IPS-NIHi7 (cell line): ENCODE measurements around the gene ONECUT2.

Experiments used
- DNase-seq: peaks from one replicate; pipeline ENCODE4 v3.0.0; 2012; ENCODE audit warnings: mixed read lengths; ENCODE audit errors: extremely low spot score

Gene ONECUT2

DNA sequence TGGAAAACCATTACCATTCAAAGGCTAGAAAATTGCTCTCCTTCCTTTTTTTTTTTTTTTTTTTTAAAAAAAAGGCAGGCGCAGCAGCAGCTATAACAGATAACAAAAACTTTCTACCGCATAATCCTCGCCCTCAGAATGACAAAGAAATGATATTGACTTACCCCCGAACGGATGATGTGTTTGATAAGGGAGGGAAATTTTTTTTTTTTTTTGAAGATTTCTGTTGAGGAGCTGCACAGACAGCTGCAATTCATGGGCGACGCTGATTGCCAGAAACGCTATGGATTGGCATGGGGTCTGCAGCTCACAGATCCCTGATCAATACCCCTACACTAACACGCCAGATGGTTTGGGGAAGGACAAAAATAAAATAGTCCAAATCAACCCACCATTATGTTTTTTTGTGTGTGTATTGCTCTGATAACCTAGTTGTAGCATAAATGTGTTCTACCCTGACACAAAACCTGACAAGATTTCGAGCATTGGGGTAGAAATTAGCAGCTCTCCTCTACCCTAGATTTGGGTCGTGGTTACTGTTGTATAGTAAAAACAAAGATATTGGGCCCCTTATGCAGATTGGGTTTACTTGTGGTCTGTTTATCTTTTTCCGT is 3.6 kb upstream of the ONECUT2 start:
- DNase-seq: no peak

DNA sequence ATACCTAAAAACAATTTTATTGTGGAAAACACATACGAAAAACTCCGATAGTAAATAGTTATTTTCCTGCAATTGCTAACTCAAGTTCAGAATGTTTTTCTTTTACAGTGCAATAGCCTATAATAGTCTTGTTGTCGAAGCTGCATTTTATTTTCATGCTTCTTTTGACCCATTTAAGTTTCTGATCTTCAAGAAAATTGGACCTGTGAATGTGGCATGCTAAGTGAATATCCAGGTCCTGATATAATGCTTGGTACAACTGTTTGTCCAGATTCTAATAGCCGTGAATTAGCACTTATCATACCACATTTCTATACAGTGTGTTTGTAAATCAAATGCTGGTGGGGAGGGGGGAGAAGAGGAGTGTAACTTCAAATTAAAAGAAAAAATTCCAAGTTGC is 3.0 kb upstream of the ONECUT2 start:
- no peak for DNase-seq

DNA sequence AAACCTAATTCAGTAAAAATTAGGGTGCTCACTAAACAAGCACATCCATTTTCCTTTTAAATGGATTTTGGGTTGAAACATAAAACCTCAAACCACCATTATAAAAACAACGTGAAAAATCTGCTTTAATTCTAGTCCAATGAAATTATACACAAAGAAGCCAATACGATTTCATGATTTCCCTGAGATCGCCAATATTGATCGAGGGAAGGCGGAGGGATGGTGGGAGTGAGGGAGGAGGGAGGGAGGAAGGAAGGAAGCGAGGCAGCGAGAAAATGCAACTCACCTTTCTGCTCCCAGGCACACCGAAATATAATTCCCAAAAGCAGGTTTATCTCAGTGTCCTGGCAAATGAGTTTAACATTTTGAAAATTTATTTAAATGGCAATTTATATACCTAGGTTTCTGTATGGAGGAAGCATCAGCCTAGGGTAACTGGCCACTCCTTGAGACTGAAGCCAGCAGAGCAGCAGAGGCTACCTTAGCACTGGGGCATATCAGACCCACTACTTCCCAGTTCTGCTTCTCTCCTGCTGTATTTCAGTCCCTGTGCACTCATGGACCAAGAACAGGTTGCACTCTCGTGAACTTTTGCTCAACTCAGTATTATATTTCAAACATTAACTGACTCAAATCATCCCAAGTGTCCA is 2.3 kb upstream of the ONECUT2 start:
- no peak for DNase-seq

DNA sequence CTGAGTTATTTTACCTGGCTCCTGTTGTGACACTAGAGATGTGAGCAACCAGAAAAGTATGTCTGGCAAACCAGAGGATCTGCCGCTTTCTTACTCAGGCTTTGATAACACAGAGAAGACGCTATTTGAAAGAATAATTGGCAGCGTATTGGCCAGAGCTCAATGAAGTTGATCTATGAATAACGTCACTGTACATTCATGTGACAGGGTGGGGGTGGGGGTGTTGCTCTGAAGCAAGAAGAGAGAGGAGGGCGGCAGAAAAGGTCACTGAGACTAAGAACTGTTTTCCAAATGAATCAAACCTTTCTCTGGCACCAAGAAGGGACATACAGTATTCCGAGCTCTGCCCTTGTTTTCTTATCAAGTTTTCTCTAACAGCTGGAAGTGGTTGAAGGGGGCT is 1.7 kb upstream of the ONECUT2 start:
- no peak for DNase-seq

DNA sequence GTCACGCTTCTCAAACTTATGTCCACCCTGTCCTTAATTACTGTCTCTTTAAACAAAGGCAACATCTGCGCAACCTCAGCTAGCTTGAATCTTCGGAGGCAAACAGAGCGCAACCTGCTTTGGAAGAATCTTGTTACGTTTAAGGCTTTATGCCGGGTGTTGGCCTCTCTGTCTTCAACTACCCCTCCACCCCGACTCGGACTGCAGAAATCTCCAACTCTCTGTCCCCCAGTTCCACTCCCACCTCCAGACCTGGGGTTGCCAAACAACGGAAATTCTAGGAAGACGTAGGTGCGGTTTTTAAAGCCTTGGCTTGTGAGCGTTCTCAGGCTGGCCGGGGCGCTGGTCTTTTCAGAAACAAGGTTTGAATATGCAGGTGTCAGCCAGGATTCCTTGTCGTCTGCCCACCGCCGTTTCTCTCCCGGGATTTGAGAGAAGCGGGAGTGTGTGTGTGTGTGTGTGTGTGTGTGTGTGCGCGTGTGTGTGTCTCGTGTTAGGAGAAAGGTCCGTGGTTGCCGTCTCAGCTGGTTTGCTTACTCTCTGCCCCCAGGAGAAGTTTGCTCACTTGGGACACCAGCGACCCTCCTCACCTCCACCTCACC is 1.1 kb upstream of the ONECUT2 start:
- no peak for DNase-seq

DNA sequence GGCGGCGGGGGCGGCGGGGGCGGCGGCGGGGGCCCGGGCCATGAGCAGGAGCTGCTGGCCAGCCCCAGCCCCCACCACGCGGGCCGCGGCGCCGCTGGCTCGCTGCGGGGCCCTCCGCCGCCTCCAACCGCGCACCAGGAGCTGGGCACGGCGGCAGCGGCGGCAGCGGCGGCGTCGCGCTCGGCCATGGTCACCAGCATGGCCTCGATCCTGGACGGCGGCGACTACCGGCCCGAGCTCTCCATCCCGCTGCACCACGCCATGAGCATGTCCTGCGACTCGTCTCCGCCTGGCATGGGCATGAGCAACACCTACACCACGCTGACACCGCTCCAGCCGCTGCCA is 644 bp downstream of the ONECUT2 start:
- DNase-seq: no peak

DNA sequence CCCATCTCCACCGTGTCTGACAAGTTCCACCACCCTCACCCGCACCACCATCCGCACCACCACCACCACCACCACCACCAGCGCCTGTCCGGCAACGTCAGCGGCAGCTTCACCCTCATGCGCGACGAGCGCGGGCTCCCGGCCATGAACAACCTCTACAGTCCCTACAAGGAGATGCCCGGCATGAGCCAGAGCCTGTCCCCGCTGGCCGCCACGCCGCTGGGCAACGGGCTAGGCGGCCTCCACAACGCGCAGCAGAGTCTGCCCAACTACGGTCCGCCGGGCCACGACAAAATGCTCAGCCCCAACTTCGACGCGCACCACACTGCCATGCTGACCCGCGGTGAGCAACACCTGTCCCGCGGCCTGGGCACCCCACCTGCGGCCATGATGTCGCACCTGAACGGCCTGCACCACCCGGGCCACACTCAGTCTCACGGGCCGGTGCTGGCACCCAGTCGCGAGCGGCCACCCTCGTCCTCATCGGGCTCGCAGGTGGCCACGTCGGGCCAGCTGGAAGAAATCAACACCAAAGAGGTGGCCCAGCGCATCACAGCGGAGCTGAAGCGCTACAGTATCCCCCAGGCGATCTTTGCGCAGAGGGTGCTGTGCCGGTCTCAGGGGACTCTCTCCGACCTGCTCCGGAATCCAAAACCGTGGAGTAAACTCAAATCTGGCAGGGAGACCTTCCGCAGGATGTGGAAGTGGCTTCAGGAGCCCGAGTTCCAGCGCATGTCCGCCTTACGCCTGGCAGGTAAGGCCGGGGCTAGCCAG is 1.2 kb downstream of the ONECUT2 start:
- DNase-seq: no peak

DNA sequence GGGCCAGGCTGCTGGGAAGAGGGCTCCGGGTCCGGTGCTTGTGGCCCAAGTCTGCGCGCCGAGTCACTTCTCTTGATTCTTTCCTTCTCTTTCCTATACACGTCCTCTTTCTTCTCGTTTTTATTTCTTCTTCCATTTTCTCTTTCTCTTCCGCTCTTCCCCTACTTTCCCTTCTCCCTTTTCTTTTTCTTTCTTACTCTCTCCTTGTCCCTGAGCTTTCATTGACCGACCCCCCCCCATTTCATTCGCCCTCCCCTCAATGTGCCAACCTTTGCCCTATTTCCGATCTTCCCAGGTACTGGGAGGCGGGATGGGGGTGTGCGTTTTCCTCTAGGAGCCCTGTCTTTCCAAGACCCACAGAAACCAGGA is 1.8 kb downstream of the ONECUT2 start:
- no peak for DNase-seq

DNA sequence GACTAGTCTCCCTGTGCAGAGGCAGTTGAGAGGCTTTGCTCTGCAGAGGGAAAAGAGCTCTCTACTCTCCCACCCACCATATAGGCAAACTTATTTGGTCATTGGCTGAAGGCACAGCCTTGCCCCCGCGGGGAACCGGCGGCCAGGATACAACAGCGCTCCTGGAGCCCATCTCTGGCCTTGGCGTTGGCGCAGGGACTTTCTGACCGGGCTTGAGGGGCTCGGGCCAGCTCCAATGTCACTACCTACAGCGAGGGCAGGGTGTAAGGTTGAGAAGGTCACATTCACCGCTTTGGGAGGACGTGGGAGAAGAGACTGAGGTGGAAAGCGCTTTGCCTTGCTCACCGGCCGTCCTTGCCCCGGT is 2.2 kb downstream of the ONECUT2 start:
- no peak for DNase-seq

DNA sequence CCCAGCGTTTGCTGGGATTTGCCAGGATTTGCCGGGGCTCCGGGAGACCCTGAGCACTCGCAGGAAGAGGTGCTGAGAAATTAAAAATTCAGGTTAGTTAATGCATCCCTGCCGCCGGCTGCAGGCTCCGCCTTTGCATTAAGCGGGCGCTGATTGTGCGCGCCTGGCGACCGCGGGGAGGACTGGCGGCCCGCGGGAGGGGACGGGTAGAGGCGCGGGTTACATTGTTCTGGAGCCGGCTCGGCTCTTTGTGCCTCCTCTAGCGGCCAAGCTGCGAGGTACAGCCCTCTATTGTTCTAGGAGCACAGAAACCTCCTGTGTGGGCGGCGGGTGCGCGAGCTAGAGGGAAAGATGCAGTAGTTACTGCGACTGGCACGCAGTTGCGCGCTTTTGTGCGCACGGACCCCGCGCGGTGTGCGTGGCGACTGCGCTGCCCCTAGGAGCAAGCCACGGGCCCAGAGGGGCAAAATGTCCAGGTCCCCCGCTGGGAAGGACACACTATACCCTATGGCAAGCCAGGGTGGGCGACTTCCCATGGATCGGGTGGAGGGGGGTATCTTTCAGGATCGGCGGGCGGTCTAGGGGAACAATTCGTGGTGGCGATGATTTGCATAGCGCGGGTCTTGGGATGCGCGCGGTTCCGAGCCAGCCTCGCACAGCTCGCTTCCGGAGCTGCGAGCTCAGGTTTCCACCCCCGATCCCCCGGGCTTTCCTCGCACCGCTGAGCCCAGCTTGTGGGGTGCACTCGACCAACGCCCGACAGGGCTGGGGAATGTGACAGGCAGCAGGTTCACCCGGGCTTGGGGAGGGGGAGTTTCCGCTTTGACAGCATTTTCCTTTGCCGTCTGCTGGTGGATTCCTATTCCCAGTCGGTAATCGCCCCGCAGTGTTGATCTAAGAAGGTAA is 2.8 kb downstream of the ONECUT2 start:
- peak; percentile 78 for DNase-seq

DNA sequence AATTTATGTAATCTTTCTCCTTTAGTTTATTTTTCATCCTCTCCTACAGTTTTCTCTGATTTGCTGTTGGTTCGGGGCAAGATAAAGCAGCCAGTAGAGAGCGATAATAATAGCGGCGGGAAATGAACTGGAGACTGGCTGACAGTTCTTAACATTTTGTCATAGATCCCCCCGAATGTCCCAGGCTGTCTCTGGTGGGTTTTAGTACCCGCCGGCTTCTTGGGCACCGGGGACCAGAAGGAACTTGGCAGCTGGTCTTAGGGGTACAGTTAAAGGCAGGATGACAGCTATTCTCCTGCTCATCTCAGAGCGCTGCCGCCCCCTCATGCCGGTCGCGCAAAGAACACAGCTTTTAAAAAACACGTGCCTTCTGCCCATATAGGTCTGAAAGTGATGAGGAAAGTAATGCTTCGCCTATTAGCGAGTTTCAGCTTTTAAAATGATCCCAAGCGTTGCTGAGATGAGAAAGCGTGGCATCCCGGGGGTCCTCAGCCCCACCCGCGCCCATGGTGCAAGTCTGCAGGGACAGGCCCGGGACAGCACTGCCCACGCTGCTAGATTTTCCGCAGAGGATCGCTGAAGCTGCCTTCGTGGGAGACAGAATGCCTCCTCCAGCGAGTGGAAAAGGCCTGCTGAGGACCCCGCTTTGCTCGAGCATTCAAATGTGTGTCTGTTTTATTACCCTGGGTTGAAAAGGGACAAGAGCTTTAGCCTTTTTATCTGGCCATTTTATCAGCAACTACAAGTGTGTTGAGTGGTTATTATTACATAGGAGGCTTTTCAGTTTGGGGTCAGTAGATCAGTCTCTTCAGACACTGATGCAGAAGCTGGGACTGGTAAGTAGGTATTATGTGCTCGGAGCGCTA is 3.8 kb downstream of the ONECUT2 start:
- DNase-seq: no peak

DNA sequence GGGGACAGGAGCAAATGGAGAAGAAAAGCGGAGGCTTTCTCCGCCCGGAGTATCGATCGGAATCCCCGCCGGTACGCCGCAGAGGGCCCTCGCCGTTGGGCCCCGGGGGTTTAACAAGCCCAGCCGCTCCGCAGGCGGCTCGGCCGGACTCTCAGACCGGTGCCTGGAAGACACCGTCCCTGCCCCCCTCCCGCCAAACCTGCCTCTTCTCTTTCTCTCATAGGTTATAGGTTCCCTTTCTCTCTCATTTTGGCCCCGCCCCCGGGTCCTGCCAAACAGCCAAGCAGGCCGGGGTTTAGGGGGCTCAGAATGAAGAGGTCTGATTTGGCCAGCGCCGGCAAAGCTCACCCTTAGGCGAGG is 4.4 kb downstream of the ONECUT2 start:
- DNase-seq: peak; percentile 61

DNA sequence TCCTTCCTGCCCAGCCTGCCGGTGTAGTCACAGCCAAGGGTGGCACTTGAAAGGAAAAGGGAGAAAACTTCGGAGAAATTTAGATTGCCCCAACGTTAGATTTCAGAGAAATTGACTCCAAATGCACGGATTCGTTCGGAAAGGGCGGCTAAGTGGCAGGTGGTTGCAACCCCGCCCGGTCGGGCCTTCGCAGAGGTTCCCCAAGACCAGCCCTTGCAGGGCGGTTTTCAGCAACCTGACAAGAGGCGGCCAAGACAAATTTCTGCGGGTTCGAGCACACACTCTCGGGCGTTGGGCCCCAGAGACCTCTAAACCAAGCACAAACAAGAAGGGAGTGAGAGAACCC is 4.8 kb downstream of the ONECUT2 start:
- no peak for DNase-seq

DNA sequence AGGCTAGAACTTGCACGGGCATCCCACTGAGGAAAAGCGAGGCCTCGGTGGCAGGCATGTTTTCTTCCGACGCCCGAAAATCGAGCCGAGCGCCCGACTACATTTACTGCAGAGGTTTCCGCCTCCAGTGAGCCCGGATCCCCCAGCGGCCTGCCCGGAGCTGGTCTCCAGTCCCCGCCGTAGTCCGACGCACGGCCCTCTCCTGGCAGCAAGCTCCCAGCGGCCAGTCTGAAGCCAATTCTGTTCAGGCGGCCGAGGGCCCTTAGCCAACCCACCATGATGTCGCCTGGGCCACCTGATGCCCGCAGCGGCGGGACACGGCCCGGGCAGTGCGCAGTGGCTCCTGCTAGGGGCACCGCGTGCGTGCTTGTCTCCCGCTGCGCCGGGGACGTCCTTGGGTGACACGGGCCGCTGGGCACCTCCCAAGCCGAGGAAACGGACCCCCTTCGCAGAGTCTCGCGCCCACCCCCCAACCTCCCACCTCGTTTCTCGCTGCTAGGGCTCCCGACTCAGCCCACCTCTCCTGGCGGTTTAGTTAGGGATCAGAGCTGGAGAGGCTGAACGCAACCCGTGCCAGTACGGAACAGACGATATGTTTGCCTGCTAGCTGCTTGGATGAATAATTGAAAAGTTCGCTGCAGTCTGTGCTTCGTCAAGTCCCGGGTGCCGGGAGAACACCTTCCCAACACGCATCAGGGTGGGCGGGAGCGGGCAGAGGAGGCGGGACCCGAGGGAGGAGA is 5.3 kb downstream of the ONECUT2 start:
- DNase-seq: no peak

DNA sequence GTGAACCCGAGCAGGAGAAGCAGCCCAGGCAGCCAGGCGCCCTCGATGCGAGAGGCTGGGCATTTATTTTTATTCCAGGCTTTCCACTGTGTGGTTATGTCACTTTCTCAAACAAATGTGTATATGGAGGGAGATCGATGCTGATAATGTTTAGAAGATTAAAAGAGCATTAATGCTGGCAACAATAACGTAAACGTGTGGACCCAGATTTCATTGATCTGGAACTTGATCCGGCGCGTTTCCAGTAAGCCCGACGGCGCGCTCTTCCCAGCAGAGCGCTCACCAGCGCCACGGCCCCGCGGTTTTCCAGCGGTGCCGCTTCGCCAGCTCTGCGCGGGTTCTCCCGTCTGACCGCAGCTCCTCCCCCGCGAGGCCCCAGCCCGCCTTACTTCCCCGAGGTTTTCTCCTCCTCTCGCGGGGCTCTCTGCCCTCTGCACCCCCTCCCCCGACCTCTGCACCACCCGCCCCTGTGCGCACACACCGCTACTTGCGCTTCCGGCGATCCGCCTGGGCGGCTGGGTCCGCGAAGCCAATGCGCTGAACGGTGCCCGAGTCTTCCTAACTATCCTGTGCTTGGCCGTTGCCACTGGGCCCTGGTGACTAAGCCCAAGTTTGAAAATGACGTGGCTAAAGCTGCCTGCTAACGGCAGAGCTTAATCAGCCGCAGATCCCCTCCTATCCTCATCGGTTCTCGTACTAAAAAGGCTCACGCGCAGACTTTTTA is 6.1 kb downstream of the ONECUT2 start:
- no peak for DNase-seq

DNA sequence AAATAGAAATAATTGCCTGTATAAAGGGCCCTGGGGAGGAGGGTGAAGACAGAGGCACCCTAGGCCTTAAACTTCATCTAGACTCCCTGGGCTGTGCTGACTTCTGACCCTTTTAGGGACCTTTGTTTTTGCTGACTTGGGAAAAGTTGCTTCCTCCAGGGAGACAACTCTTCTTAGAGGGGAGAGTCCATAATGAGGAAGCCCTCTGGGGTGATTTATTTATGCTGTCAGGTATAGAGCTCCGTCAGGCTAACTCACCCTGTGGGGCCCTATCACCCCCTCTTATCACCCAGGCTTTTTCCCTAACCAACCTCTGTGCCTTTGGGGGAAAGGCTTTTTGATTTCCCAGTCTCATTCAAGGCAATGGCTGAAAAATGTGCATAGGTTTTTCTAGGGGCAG is 8.1 kb downstream of the ONECUT2 start:
- DNase-seq: no peak

DNA sequence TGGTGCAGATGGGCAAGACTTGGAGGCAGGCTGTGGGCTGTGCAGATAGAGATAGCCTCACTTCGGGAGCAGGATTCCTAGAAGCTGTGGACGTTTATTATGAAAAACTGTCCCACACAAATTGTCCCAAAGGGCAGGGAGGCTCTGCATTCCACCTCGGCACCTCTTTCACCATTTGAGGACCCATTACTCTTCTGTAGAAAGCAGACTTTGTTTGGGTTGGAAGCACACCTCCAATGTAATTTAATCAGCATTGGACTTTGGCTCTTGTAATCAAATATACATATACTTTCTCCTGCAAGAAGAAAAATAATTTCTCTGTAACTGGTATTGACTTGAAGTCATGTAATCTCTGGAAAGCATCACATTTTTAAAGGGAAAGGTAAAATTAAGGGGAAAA is 8.5 kb downstream of the ONECUT2 start:
- DNase-seq: no peak

DNA sequence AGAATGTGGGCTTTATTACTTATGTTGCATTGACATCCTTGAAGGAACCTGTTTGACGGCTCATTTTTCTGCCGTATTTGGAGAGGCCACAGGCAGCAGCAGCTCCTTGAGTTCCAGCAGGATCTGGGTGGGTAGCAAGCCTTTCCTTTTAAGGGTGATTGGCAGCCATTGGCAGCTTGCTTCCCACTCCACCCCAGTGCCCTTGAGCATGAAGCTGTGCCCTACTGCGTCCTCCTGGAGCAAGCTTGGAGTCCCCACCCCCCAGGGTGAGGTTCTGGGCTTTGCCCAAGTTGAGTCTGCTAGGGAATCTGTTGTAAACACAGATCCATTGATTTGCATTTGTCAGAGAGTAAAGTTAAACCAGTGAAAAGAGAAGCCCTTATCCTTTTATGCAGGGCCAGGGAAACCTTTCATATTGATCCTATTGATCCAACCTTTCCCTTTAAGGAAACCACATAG is 9.2 kb downstream of the ONECUT2 start:
- no peak for DNase-seq

DNA sequence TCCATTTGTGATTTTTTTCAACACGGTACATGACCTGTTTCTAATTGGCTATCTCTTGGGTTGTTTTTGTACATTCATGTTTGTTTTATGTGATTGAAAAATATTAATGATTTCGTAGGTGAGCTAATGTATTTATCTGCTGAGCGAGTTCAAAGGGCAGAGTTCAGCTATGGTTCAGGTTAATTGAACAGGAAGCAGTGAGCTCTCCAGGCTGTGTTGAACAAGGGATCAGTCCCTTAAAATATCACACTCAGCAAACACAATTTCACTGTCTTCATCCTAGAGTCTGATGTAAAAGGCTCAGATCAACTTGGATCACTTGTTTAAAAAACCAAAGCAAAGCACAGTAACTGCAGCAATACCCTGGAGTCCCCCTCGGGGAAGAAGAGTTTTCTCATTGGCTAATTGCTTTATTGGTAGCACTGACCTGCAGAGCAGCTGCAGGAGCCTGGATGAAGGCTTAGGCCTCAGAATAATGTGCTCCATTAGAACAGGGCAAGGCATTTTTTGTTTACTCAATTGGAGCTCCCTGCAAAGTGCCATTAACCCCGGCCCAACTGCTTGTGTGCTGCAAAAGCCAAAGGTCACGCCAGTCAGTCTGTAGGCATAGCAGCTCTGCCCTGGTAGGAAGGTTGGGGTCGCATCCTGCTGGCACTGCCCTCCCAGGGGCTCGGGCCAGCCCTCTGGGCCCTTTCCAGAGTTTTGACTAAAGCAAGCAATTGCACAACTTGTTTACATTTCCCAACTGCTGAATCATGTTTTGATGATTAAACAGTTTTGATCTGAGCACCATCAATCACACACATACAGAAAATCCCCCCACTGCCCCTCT is 10.5 kb downstream of the ONECUT2 start:
- DNase-seq: no peak
